ENCODE results near the gene DUSP28.
A peak's percentile ranks its signal among the peaks of the same experiment; 100 is the strongest.
"Not testable (repeated sequence)": the region's sequence is repeated elsewhere in the genome, so short reads cannot be mapped to it uniquely, and the experiment has no call there.

Gene DUSP28

GRCh38 chr2:240528406-240529040, 31.6 kb upstream of the DUSP28 start:
- DNase-seq: no peak

DNA sequence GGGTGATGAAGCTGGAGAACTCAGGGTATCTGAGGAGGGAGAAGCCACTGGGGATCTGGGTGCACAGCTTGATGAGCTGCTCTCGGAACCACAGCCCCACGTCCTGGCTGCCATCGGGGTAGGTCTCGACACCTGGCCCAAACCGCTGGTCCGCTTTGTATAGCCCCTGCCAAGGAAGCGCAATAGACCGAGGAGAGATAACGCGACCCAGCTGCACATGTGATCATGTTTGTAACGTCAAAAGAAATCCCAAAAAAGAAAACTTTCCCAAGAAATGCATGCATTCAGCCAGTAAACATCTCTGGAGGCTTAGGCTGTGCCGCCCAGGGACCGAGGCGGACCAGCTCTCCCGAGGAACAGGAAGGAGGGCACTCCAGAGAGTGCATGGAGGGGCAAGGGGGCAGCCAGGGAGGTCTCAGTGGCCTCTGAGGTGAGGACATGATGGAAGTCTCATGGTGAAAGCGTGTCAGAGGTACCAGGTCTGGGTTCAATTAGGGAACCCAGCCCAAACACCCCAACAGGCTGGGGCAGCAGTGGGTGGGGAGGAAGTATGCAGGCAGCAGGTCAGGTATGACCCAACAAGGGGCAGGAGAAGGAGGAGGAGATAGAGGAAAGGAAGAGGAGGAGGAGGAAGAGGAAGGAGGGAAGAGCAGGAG, 30.7 kb upstream of the DUSP28 start:
- no peak for DNase-seq

- no peak for DNase-seq
Observed at GRCh38 chr2:240530181-240530580, 30.0 kb upstream of the DUSP28 start.

- DNase-seq: no peak
Observed at GRCh38 chr2:240531038-240531437, 29.1 kb upstream of the DUSP28 start.

- no peak for DNase-seq
Observed at GRCh38 chr2:240532031-240532775, 28.0 kb upstream of the DUSP28 start.

- no peak for DNase-seq
Observed at GRCh38 chr2:240538031-240538780, 22.0 kb upstream of the DUSP28 start.

DNA sequence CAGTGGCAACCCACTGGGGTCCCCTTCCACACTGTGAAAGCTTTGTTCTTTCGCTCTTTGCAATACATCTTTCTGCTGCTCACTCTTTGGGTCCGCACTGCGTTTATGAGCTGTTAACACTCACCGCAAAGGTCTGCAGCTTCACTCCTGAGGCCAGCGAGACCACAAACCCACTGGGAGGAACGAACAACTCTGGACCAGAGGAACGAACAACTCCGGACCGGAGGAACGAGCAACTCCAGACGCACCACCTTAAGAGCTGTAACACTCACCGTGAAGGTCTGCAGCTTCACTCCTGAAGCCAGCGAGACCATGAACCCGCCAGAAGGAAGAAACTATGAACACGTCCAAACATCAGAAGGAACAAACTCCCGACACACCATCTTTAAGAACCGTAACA, 21.1 kb upstream of the DUSP28 start:
- DNase-seq: not testable (repeated sequence)

- no peak for DNase-seq
Observed at GRCh38 chr2:240539906-240540305, 20.3 kb upstream of the DUSP28 start.

- no peak for DNase-seq
Observed at GRCh38 chr2:240551288-240551687, 8.9 kb upstream of the DUSP28 start.

GRCh38 chr2:240551811-240552210, 8.3 kb upstream of the DUSP28 start:
- DNase-seq: no peak

- no peak for DNase-seq
Observed at GRCh38 chr2:240553956-240554480, 6.1 kb upstream of the DUSP28 start.

- no peak for DNase-seq
Observed at GRCh38 chr2:240554767-240555493, 5.2 kb upstream of the DUSP28 start.

- no peak for DNase-seq
Observed at GRCh38 chr2:240555541-240556250, 4.5 kb upstream of the DUSP28 start.

- peak; percentile 14 to 45 for DNase-seq
Observed at GRCh38 chr2:240556553-240557100, 3.5 kb upstream of the DUSP28 start.

GRCh38 chr2:240557101-240557751, 2.9 kb upstream of the DUSP28 start:
- DNase-seq: no peak

GRCh38 chr2:240557808-240558207, 2.3 kb upstream of the DUSP28 start, which contains the start of gene ANKMY1:
ANKMY1 (minus strand) TSS chr2:240557988; CDS start chr2:240557335, 653 bp downstream.
- peak; percentile 72 to 79 for DNase-seq

- DNase-seq: no peak
Observed at GRCh38 chr2:240558236-240558761, 1.9 kb upstream of the DUSP28 start.

DNA sequence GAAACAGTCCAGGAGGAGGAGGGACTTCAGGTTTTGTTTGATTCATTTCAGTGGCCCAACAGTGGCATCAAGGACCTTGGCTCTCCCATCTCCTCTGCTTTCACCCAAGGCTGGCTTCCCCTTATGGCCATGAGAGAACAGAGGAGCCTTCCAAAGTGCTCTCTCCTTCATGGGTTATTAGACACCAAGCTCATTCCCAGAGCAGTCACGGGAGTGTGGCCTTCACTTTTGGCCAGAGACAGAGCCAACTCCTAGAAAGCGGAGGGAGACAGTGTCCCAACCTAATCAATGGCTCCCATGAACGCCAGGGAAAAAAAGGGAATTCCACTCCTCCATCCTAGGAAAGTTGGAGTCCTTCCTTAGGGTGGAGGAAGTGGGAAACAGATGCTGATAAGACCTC, 871 bp upstream of the DUSP28 start:
- no peak for DNase-seq

DNA sequence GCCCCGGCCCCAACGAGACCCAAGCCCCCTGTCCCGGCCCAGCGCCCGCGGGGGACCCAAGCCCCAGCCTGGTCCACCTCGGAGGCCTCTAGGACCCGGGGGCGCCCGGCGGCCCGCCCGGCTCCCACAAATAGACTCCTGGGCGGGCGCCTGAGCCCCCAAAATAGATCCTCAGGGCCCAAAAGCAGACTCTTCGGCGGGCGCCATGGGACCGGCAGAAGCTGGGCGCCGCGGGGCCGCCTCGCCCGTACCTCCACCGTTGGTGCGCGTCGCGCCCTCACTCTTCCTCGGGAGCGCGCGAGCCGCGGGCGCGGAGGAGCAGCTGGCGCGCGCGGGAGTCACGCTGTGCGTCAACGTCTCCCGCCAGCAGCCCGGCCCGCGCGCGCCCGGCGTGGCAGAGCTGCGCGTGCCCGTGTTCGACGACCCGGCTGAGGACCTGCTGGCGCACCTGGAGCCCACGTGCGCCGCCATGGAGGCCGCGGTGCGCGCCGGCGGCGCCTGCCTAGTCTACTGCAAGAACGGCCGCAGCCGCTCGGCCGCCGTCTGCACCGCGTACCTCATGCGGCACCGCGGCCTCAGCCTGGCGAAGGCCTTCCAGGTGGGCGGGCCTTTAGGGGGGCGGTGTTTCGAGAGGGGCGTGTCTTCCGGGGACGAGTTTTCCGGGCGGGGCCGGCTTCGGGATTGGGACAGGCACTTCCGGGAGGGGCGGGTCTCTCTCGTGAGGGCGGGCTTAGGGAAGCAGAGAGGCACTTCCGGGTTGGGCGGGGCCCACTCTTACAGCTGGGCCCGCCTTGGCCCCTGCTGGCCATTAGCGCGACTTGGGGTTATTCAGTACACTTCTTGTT, 545 bp downstream of the DUSP28 start:
- DNase-seq: peak; percentile 97 to 99
